ELR (cell line): Measurements from ENCODE around the gene PIK3R1.
A peak's percentile ranks its signal among the peaks of the same experiment; 100 is the strongest.

Experiments
- DNase-seq: peaks from one replicate; pipeline ENCODE4 v3.0.0-alpha.2; 2015; ENCODE audit warnings: low read depth

Gene PIK3R1

GRCh38 chr5:68270399-68270975 lies 54.9 kb downstream of the PIK3R1 start:
- no peak for DNase-seq

GRCh38 chr5:68271124-68271523 lies 55.6 kb downstream of the PIK3R1 start:
- no peak for DNase-seq

GRCh38 chr5:68272289-68272688 lies 56.7 kb downstream of the PIK3R1 start:
- peak; percentile 57 for DNase-seq

- no peak for DNase-seq
These were observed 58.3 kb downstream of the PIK3R1 start for GRCh38 chr5:68273717-68274409.

- DNase-seq = no peak
These were observed 59.5 kb downstream of the PIK3R1 start for GRCh38 chr5:68274847-68275651.

GRCh38 chr5:68276740-68277139 lies 61.2 kb downstream of the PIK3R1 start:
- no peak for DNase-seq

GRCh38 chr5:68277431-68277830 lies 61.9 kb downstream of the PIK3R1 start:
- peak; percentile 84 for DNase-seq

- DNase-seq = no peak
These were observed 64.4 kb downstream of the PIK3R1 start for GRCh38 chr5:68279984-68280383.

GRCh38 chr5:68282001-68282400 lies 66.4 kb downstream of the PIK3R1 start:
- no peak for DNase-seq

GRCh38 chr5:68283766-68284165 lies 68.2 kb downstream of the PIK3R1 start:
- no peak for DNase-seq

- DNase-seq = no peak
These were observed 69.7 kb downstream of the PIK3R1 start for GRCh38 chr5:68285075-68285840.

GRCh38 chr5:68285851-68286611 lies 70.5 kb downstream of the PIK3R1 start:
- peak; percentile 76 for DNase-seq

- no peak for DNase-seq
These were observed 71.0 kb downstream of the PIK3R1 start for GRCh38 chr5:68286612-68286912.

GRCh38 chr5:68287631-68287975 lies 72.0 kb downstream of the PIK3R1 start:
- DNase-seq = no peak

- peak; percentile 69 for DNase-seq
These were observed 72.6 kb downstream of the PIK3R1 start for GRCh38 chr5:68287976-68288706.

GRCh38 chr5:68288707-68289134 lies 73.2 kb downstream of the PIK3R1 start:
- no peak for DNase-seq

GRCh38 chr5:68289498-68289897 lies 73.9 kb downstream of the PIK3R1 start:
- DNase-seq = no peak

GRCh38 chr5:68290260-68290674 lies 74.7 kb downstream of the PIK3R1 start:
- no peak for DNase-seq

- no peak for DNase-seq
These were observed 75.3 kb downstream of the PIK3R1 start for GRCh38 chr5:68290847-68291246.

- no peak for DNase-seq
These were observed 76.8 kb downstream of the PIK3R1 start for GRCh38 chr5:68292316-68292715.

- DNase-seq = no peak
These were observed 80.2 kb downstream of the PIK3R1 start for GRCh38 chr5:68295772-68296171.
